ENCODE data around the gene JAK3.

The JAK3 gene

GRCh38 chr19:17863520-17864182 lies 15.9 kb upstream of the JAK3 start:
- no peak overlapping the region for H3K4me2 ChIP-seq (ENCODE audit: low read length, poor library complexity, severe bottlenecking)
- H3K4me1 ChIP-seq (ENCODE audit: control insufficient read depth, insufficient read depth, low read depth, low read length), result peaks cover 25% of the 10 kb centered on the region
- H3K4me3 ChIP-seq (ENCODE audit: insufficient read depth in 1 of 2, low read depth in 1 of 2, low read length in 2 of 2), result no peak overlapping the region
- no peak overlapping the region for H3K23ac ChIP-seq (ENCODE audit: low read length in 2 of 2)
- H2BK15ac ChIP-seq (ENCODE audit: low read depth, poor library complexity, severe bottlenecking), result no peak overlapping the region
- no peak overlapping the region for H3K14ac ChIP-seq (ENCODE audit: low read length in 2 of 2)
- no peak for DNase-seq
- no peaks in the 10 kb centered on the region for H3K9me3 ChIP-seq (ENCODE audit: control insufficient read depth, low read length)
- H3K18ac ChIP-seq (ENCODE audit: low read depth in 1 of 2, low read length in 2 of 2), result no peak overlapping the region
- no peaks in the 10 kb centered on the region for H3K79me1 ChIP-seq (replicated peaks; ENCODE audit: low read length, poor library complexity, severe bottlenecking)
- no peak overlapping the region for H3K27ac ChIP-seq (ENCODE audit: low read length, poor library complexity, severe bottlenecking)
- peaks cover 6 to 10% of the 10 kb centered on the region in 2 experiments for H3K27me3 ChIP-seq (ENCODE audit: control insufficient read depth in 1 of 2, insufficient read depth in 1 of 2, low read length in 2 of 2)
- no peak overlapping the region for H3K9ac ChIP-seq (ENCODE audit: low read length)
- no peak overlapping the region for H2BK120ac ChIP-seq (ENCODE audit: low read depth, low read length)
- no peak overlapping the region for H4K8ac ChIP-seq (ENCODE audit: low read length)
- H4K91ac ChIP-seq (ENCODE audit: low read length), result no peak overlapping the region
- H2AFZ ChIP-seq (ENCODE audit: low read depth, low read length), result no peak overlapping the region
- peaks cover 48 to 51% of the 10 kb centered on the region in 2 experiments for H3K36me3 ChIP-seq (ENCODE audit: control insufficient read depth in 1 of 2, insufficient read depth in 2 of 2, low read depth in 1 of 2, low read length in 2 of 2)
- H2AK5ac ChIP-seq (ENCODE audit: low read length, severe bottlenecking), result no peak overlapping the region
- H2BK5ac ChIP-seq (ENCODE audit: low read depth, low read length, poor library complexity, severe bottlenecking), result no peak overlapping the region
- no peak overlapping the region for H2BK12ac ChIP-seq (ENCODE audit: low read length in 2 of 2)
- no peak overlapping the region for H3K4ac ChIP-seq (ENCODE audit: low read depth in 1 of 2, low read length in 2 of 2)
- WGBS, result 90% methylated on average over 8 of the region's 8 CpGs

DNA sequence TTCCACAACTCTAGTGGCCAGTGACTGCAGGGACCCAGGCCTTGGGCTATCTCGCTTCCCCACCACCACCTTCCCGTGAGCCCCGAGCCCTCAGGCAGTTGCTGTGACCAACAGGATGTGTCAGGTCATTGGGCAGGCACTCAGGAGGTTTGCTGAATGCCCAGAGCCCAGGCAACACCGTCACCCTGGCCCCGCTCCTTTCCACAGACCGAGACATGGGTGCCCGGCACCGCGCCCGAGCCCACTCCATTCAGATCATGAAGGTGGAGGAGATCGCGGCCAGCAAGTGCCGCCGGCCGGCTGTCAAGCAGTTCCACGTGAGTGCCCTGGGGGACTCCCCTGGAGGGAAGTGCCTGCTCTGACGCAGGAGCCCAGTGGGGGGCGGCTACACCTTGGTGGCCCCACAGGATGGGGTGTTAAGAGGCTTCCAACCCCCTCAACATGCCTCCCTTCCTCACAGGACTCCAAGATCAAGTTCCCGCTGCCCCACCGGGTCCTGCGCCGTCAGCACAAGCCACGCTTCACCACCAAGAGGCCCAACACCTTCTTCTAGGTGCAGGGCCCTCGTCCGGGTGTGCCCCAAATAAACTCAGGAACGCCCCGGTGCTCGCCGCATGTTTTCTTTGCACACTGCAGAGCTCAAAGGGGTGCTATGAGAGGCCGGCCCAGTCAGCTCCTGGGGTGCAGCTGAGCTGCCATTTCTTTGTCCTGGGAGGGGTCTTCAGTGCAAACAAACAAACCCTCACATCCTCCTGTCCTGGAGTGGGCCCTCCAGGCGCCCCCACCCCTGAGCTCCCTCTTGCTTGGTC lies 15.1 kb upstream of the JAK3 start:
- WGBS, result 95% methylated on average over 31 of the region's 31 CpGs
- no peak overlapping the region for H3K4ac ChIP-seq (ENCODE audit: low read depth in 1 of 2, low read length in 2 of 2)
- H2AFZ ChIP-seq (ENCODE audit: low read depth, low read length), result no peak overlapping the region
- no peak overlapping the region for H4K91ac ChIP-seq (ENCODE audit: low read length)
- no peak overlapping the region for H2BK120ac ChIP-seq (ENCODE audit: low read depth, low read length)
- H3K9me3 ChIP-seq (ENCODE audit: control insufficient read depth, low read length), result no peaks in the 10 kb centered on the region
- no peak overlapping the region for H3K18ac ChIP-seq (ENCODE audit: low read depth in 1 of 2, low read length in 2 of 2)
- H3K79me1 ChIP-seq (replicated peaks; ENCODE audit: low read length, poor library complexity, severe bottlenecking), result no peaks in the 10 kb centered on the region
- no peak overlapping the region for H4K8ac ChIP-seq (ENCODE audit: low read length)
- no peak overlapping the region for H3K27ac ChIP-seq (ENCODE audit: low read length, poor library complexity, severe bottlenecking)
- H3K4me3 ChIP-seq (ENCODE audit: insufficient read depth in 1 of 2, low read depth in 1 of 2, low read length in 2 of 2), result no peak overlapping the region
- no peak overlapping the region for H2AK5ac ChIP-seq (ENCODE audit: low read length, severe bottlenecking)
- H2BK5ac ChIP-seq (ENCODE audit: low read depth, low read length, poor library complexity, severe bottlenecking), result no peak overlapping the region
- no peak overlapping the region for H3K14ac ChIP-seq (ENCODE audit: low read length in 2 of 2)
- H2BK12ac ChIP-seq (ENCODE audit: low read length in 2 of 2), result no peak overlapping the region
- peaks cover 25% of the 10 kb centered on the region for H3K4me1 ChIP-seq (ENCODE audit: control insufficient read depth, insufficient read depth, low read depth, low read length)
- H3K27me3 ChIP-seq (ENCODE audit: control insufficient read depth in 1 of 2, insufficient read depth in 1 of 2, low read length in 2 of 2), result peaks cover 0 to 4% of the 10 kb centered on the region in 2 experiments
- DNase-seq, result no peak
- H3K36me3 ChIP-seq (ENCODE audit: control insufficient read depth in 1 of 2, insufficient read depth in 2 of 2, low read depth in 1 of 2, low read length in 2 of 2), result peaks cover 48 to 51% of the 10 kb centered on the region in 2 experiments
- no peak overlapping the region for H3K23ac ChIP-seq (ENCODE audit: low read length in 2 of 2)
- peak overlapping the region; percentile 3 for H3K9ac ChIP-seq (ENCODE audit: low read length)
- H2BK15ac ChIP-seq (ENCODE audit: low read depth, poor library complexity, severe bottlenecking), result no peak overlapping the region
- H3K4me2 ChIP-seq (ENCODE audit: low read length, poor library complexity, severe bottlenecking), result no peak overlapping the region

DNA sequence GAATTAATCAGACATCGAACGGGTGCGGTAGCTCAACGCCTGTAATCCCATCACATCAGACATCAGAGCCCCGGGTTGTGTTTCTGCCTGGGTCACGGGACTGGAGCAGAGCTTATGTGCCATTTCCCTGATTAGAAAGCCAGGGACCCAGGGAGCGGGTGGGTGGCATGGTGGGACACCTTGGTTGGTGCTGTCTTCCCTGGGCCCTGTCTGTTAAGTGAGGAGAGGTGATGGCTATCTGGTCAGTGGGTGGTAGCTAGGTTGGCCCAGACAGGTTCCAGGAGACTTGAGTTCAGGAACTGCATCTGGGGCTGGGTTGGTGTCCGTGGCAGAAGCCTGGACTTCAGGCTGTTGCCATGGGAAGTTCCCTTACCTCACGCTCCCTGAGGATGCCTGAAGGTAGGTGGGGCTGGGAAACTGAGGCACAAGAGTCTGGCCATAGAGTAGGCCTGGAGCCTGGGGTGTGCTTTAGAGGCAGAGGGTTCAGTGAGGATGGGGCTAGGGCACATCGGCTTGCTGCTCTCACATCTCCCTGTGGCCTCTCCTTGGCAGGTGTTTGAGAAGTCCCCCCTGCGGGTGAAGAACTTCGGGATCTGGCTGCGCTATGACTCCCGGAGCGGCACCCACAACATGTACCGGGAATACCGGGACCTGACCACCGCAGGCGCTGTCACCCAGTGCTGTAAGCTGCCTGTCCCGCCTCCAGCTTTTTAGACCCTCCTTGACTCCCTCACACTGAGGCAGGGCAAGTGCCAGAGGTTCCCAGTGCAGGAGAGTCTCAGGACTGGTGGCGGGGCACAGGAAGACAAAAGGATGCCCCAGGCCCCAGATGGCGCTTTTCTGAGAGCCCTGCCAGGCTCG lies 14.0 kb upstream of the JAK3 start:
- Histone ChIP-seq H4K8ac (ENCODE audit: low read length) (no peak overlapping the region), H3K9me3 (ENCODE audit: control insufficient read depth, low read length) (no peaks in the 10 kb centered on the region), H3K4me2 (ENCODE audit: low read length, poor library complexity, severe bottlenecking) (peak overlapping the region; percentile 41), H3K18ac (ENCODE audit: low read depth in 1 of 2, low read length in 2 of 2) (no peak overlapping the region), H3K4ac (ENCODE audit: low read depth in 1 of 2, low read length in 2 of 2) (no peak overlapping the region), H2AFZ (ENCODE audit: low read depth, low read length) (no peak overlapping the region), H3K27ac (ENCODE audit: low read length, poor library complexity, severe bottlenecking) (no peak overlapping the region), H3K14ac (ENCODE audit: low read length in 2 of 2) (no peak overlapping the region), H4K91ac (ENCODE audit: low read length) (no peak overlapping the region), H3K4me1 (ENCODE audit: control insufficient read depth, insufficient read depth, low read depth, low read length) (peaks cover 25% of the 10 kb centered on the region), H2AK5ac (ENCODE audit: low read length, severe bottlenecking) (no peak overlapping the region), H2BK12ac (ENCODE audit: low read length in 2 of 2) (no peak overlapping the region), H3K9ac (ENCODE audit: low read length) (peak overlapping the region; percentile 99), H3K79me1 (replicated peaks; ENCODE audit: low read length, poor library complexity, severe bottlenecking) (no peaks in the 10 kb centered on the region), H3K23ac (ENCODE audit: low read length in 2 of 2) (no peak overlapping the region), H2BK5ac (ENCODE audit: low read depth, low read length, poor library complexity, severe bottlenecking) (no peak overlapping the region), H2BK15ac (ENCODE audit: low read depth, poor library complexity, severe bottlenecking) (no peak overlapping the region), H3K36me3 (ENCODE audit: control insufficient read depth in 1 of 2, insufficient read depth in 2 of 2, low read depth in 1 of 2, low read length in 2 of 2) (peaks cover 48 to 51% of the 10 kb centered on the region in 2 experiments), H3K27me3 (ENCODE audit: control insufficient read depth in 1 of 2, insufficient read depth in 1 of 2, low read length in 2 of 2) (no peaks in the 10 kb centered on the region), H3K4me3 (ENCODE audit: insufficient read depth in 1 of 2, low read depth in 1 of 2, low read length in 2 of 2) (peak overlapping the region in 1 of 2 experiments; percentile 100), H2BK120ac (ENCODE audit: low read depth, low read length) (no peak overlapping the region)
- whole genome bisulfite sequencing, result 92% methylated on average over 23 of the region's 23 CpGs
- no peak for DNase-seq
